DMS79 (cell line): ENCODE data around the gene HCLS1.
"Not testable (repeated sequence)": the region's sequence is repeated elsewhere in the genome, so short reads cannot be mapped to it uniquely, and the experiment has no call there.

ENCODE experiments used
- DNase-seq: peaks from one replicate; lab custom pipeline; 2025; lab: John Stamatoyannopoulos, UW

The HCLS1 gene

DNA sequence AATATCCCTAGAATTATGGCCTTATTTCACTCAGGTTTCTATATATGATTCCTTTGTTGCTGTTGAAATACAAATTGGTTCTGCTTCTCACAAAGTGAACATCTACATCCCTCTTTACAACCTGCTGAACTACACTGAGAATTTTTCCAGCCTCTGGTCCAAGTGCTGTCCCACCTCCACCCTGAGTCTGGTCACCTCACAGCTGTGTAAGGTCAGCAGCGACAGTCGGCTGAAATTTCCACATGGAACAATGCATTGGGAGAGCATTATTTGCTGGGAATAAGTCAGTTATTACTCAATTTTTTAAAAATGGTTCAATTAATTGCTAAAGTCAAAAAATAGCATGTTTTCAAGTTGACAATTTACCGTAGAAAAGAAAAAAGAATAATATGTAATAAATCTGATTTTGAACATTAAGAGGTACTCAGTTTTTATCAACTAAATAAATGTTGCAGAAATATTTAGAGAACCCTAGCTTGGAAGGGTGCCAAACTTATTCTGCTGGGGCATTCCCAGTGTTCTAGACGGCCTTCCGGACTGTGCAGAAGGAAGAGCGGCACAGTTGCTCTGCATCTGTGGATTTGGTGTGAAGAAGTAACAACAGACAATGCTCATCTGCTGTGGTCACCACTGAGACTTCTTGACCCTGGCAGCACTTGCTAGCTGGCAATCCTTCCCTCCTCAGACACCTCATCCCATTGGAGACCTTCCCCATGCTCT lies 1.8 kb downstream of the HCLS1 start:
- DNase-seq = no peak

DNA sequence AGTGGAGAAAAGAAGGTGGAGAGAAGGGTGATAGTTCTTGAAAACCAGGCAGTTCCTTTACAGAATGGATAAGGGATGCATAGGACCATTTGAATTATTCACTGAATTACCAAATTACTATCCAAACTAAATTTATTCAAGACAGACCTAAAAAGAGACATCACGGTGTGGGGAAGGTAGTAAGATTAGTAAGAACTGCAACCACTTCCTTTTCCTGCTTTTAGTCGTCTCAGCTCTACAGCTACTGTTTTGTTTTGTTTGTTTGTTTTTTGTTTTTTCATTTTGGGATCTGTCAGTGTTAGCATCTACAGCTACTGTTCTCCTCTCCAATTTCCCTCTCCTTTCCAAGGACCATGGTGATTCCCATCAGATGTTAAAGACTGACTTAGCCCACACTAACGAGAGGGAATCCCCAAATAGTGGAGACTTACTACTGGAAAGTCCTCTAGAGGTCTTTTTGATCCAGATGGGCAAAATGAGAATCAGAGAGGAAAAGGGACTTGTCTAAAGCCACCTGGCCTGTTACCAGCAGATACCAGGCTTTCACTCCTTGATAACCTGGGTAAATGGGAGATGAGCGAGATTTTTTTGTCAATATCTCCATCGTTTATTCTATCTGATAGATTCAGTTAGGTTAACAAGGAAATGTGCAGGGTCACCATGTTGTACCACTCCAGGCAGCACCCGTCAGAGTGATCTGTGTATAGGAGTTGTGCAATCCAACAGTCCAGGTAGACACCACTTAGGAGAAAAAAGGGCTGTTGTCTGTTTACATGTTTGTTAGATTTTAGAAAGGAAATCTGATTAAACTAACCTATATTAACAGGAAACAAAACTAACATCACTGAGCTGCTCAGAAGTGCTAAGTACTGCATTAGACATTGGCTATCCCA lies 6.0 kb downstream of the HCLS1 start:
- DNase-seq = no peak

DNA sequence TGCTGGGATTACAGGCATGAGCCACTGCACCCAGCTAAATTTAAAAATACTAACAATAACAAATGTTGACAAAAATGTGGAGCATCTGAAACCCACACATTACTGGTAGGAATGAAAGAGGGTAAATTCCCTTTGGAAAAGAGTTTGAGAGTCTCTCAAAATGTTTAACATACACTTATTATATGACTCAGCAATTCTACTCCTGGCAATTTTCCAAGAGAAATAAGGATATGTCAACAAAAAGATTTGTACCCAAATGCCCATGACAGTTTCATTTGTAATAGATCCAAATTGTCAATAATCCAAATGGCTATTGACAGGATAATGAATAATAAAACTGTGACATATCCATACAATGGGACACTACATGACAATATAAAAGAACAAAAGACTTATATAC lies 9.0 kb downstream of the HCLS1 start:
- DNase-seq = no peak

DNA sequence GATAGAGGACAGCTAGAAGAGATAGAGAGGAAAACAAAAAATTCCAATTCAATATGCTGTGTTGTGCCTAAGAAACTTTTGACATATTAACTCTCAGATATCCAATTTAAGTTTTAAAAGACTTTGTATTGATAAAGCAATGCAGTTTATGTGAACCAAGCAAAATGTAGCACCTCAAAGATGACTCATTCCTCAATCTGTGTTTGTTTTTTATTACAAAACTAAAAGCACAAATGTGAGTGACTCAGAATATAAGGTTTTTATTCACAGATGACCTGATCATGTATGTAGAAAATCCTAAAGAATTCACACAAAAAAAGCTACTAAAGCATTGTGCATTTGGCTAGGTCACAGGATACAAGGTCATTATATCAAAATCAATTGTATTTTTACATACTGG lies 11.1 kb downstream of the HCLS1 start:
- no peak for DNase-seq

DNA sequence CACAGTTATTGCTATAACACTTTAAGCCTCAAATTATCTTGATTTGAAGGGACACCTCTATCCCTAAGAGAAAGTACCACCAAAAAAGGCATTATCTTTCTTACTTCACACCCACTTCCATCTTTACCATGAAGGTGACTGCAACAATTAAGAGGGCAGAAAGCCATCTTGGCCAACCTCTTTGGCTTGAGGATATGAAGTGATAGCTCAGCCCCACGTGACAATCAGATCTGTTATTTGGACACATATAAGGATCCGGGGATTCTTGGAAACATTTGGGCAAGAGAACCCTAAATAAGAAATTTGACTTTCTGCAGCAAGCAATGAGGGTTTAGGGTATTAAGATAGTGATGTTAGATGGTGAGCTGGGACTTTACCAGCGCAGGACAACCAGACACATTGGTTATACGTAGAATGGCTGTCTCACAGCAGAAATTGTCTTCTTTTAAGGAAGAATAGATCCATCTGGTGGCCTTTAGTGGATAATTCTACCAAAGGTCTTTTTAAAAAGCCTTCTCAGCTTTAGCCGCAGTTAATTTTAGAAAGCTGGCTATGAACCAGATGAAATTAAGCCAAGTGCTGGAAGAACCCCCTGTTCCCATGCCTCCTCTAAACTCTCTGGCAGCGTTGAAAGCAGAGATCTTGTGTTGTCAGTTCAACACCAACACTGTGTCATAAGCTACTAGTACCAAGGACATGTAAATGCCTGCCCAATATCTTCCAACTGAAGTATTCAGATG lies 12.3 kb downstream of the HCLS1 start:
- no peak for DNase-seq

DNA sequence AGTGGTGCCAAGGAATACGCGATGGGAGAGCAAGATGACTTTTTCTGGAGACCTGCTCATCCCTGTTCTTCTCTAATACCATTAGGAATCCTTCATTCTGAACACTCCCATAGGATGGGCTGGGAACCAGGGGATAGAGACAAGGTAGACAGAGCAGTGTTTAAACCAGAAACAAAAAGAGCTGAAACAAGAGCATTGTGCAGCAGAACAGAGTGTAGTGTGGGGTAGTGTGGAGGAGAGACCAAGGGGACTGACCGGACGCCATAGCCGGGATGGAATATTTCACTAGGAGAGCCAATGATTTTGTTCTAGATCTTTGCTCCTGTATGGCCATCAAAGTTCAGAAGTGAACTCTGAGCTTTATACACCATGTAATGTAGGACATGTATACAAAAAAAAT lies 15.6 kb downstream of the HCLS1 start:
- DNase-seq = no peak

DNA sequence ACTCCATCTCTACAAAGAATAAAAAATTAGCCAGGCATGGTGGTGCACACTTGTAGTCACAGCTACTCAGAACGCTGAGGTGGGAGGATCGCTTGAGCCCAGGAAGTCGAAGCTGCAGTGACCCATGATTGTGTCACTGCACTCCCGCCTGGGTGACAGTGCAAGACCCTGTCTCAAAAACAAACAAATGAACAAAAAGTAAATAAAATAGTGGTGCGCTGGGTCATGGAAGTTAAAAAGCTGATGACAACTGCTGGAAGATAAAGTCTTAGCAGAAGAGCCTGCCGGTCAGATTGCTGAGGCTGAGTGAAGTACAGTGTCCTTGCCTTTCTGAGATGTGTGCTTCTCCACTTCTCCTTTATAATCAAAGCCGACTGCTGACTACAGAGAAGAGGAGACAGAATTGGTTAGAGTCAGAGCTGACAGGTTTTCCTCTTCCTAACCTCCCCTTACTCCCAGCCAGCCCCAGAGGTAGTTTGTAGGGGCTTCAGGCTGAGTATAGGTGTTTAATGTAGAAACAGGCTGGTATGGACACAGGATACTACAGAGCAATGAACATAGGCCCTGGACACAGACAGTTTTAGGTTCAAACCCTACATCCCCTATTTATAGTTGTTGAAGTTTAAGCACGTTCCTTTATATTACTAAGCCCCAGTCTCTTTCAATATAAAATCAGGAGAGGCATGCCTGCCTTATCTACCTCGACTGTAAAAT lies 17.9 kb downstream of the HCLS1 start:
- DNase-seq = no peak

DNA sequence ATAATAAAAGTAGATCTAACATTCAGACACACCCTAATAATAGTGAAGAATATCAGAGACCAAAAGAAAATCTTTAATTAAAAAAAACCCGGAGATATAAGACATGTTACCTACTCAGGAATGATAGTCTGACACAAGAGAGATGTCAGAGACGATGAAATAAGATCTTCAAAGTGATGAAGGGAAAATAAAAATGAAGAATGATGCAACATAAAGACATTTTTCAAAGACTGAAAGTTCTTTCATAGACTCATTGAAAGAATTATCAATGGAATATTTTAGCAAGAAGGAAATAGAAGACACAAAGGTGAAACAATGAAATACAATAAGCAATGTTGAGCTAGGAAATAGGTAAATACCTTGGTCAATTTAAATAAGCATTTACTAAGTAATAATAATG lies 19.6 kb downstream of the HCLS1 start:
- no peak for DNase-seq

DNA sequence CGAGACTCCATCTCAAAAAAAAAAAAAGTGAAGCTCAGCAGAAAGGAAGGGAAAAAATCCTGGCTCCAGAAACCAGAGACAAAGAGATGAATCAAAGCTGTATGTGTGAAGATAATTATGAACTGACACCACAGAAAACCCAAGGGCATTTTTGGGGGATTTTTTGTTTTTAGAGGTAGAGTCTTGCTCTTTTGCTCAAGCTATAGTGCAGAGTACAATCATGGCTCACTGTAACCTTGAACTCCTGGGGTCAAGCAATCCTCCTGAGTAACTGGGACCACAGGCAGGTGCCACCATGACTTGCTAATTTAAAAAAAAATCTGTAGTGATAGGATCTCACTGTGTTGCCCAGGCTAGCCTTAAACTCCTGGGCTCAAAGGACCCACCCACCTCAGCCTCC lies 22.8 kb downstream of the HCLS1 start:
- DNase-seq = no peak

DNA sequence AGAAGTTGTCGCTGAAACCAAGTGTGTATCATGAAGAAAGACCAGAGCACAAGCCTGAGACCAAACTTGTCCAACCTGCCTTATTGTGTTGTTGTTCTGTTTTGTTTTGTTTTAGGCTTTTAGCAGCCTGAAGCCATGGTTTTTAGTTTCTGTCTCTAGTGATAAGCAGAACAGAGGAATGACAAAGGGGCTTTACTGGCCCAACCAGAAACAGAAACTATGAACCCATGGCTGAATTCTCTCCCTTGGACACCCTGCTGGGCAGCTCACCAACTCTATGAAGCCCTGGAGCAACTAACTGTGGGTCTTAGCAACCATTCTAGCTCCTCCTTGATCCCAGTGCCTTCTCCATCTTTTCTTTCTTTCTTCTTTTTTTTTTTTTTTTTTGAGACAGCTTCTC lies 30.3 kb downstream of the HCLS1 start:
- DNase-seq = no peak

DNA sequence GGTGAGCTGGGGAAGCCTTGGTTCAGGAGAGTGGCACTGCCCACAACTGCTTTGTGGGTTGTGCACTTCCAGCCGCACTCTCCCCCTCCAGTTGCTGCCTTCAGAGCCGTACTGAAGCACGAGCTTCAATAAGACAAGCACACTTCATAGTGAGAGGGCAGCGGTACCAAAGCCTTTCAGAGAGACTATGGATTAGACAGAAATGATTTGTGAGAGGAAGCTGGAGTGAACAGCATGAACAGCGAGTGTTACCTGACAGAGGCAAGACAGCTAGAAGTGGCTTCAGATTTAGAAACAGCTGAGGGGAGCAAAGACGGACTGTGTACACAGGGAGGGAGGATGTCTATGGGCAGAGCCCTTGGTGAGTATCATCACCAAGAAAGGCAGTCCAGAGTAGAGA lies 31.1 kb downstream of the HCLS1 start:
- no peak for DNase-seq

DNA sequence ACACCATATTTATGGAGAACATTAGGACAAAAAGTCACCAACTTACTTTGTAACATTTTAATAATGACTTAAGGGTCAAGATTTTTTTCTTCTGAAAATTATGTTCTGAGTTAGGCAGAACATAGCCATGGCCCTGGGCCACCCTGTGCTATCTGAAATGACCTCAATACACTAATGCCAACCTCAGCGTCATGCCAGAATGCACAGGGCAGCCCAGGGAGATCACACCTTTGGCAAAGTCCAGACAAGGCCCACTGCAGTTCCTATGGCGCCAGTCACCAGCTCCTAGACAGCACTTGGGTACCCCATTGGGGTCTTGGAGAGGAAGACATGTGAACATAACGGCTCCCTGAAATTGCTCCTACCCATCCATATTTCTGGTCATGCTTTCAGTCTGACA lies 33.1 kb downstream of the HCLS1 start:
- DNase-seq = no peak

DNA sequence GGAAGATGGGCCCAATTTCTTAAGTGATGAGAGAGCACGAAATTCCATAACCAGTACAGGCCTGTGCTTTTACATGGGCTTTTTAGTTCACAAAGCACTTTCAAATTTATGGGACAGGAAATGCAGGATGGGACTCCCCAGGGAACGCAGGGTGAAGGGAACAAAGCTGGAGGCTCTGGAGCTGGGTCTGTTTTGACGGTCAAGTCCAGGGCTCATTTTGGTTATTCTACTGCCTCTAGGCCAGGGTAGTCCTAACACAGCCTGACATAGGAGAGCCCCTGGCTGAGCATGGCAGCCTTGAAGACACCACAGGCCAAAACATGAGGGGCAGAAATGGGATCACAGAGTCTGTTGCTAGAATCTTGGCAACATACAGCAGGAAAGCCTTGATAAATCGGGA lies 33.5 kb downstream of the HCLS1 start:
- no peak for DNase-seq

DNA sequence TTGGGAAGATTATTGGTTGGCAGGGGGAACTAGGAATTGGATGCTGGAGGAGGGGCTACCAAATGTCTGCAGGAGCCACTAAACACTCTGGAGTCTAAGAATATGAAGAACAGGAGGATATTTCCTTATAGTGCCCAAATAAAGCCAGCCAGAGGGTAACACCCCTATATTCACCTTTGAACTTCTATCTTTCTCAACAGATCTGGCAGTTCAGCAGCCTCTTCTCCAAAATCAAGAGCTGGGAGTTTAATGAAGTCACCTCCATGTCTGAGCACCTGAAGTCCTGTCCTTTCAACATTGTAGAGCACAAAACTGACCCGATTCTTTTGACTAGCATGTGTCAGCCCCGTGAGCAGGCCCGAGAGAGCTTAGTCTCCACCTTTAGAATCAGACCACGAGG lies 34.2 kb downstream of the HCLS1 start:
- DNase-seq = no peak

DNA sequence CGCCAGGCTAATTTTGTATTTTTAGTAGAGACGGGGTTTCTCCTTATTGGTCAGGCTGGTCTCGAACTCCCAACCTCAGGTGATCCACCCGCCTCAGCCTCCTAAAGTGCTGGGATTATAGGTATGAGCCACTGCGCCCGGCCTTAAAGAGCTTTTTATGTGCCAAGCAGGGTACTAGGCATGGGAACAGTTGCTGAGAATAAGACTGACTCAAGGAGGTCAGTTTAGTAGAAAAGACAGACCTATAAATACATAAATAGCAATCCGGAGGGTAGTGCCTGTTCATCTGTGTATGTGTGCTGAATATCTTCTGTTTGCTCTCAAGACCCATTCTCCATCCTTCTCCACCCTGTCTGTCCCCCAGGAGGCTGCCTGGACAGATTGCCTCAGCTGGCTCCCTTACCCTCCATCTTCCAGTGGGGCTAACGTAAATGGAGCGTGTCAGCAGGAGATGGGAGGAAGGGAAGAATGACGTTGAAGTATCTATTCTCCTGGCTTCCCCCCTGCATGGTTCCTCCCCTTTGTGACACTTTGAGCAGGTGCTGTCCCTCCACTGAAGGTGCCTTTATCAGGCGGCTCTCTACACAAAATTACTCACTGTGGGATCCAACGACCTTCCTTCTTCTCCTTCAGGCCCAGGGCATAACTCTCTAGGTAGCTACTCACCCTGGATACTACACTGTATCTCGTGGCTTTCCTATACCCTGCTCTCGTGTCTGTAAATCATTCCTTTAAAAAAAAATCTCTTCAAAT lies 36.4 kb downstream of the HCLS1 start:
- no peak for DNase-seq

DNA sequence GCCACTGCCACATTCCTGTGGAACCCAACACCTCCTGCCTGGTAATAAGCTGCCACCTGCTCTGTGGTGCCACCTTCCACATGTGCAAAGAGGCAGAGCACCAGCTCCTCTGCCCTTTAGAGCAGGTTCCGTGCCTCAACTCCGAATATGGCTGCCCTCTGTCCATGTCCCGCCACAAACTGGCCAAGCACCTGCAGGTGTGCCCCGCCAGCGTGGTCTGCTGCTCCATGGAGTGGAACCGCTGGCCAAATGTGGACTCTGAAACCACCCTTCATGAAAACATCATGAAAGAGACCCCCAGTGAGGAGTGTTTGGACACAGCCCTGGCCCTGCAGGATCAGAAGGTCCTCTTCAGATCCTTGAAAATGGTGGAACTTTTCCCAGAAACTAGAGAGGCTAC lies 39.2 kb downstream of the HCLS1 start:
- DNase-seq = no peak

DNA sequence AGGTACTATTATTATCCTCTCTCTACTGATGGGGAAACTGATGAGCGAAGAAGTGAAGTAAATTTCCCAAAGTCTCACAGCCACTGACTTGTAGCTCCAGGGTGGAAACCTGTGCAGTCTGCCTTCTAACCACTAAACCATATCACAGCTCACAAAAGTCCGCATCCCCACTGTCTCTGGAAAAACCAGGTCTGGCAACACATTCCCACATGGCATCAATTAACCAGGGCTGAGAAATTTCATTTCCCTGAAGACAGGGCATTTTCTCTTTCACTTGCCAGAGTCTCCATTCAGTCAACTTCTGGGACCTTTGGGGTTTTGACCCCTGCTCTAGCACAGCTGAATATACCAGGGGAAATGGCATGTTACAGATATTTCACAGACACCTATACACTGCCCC lies 41.0 kb downstream of the HCLS1 start:
- DNase-seq = no peak

DNA sequence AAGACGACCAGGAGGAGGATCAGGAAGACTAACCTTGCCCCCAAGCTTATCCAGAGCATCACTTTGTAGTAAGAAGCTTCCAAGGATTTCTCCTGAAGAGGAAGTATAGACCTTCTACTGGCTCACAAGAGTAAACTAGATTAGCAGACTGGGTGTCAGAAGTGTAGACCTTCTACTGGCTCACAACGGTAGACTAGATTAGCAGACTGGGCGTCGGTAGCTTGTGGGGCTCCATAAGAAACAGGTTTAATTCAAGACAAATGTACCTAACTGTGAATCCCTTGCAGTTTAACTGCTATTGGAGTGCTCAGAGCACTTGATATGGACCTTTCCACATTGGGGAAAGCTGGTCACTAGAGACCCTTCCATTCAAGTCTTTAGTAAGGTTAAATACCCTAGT lies 54.6 kb downstream of the HCLS1 start:
- DNase-seq = no peak

DNA sequence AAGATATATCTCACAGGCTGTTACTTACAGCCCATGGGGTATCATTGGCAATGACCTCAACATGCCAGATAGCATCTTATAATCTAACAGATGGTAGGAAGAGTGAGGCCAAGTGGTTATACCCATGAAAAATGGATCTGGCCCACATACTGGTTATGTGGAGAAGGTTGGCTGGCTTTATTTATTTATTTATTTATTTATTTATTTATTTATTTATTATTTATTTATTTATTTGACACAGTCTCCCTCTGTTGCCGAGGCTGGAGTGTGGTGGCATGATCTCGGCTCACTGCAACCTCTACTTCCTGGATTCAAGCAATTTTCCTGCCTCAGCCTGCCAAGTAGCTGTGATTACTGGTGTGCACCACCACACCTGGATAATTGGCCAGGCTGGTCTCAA lies 55.9 kb downstream of the HCLS1 start:
- DNase-seq = no peak

DNA sequence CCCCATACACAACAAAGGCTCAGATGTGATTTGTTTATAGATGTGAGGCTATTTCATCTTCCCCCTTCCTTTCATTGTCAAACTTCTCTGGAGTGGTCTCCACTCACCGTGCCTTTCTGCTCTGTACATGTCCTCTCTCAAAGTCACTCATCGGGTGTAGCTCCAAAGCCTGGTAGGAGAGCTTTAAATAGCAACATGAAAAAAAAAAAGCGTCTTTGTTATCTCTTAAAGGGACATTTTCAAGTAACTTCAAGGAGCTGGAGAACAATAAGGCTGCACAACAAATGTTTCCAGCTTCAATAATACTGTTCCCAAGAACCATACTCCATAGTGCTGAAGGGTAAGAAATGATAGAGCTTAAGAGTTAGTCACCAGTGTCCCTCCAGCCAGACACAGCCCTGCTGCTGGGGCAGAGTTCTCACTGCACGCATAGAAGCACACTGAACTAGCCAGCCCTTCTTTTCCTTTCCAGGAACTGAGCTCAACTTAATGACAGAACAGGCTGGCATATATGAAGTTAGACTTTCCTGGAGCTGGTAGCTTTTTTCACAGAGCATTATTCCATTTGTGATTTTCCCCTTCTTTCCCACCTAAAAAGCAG lies 59.4 kb downstream of the HCLS1 start:
- DNase-seq = no peak

DNA sequence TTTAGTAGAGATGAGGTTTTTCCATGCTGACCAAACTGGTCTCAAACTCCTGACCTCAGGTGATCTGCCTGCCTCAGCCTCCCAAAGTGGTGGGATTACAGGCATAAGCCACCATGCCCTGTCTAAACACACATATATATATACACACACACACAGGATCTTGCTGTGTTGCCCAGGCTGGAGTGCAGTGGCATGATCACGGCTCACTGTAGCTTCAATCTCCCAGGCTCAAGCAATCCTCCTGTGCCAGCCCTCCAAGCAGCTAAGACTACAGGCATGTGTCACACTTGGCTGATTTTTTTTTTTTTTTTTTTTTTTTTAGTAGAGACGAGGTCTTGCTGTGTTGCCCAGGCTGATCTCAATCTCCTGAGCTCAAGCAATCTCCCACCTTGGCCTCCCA lies 60.8 kb downstream of the HCLS1 start:
- not testable (repeated sequence) for DNase-seq
